Body of pancreas (tissue), 4 donors: ENCODE measurements around the gene ZFP36L1. TPM values are rescaled to one million over a fixed set of nuclear protein-coding genes. Genes with fewer than 3 reads are reported as not detected.

ENCODE experiments used
- ATAC-seq: fragments of 150-250 bp; one replicate; pipeline ENCODE4 v1.9.1; 2016
- DNase-seq, 4 donors: peaks; one replicate each; pipeline ENCODE4 v3.0.0-alpha.2; 2019
- H3K27ac ChIP-seq, 4 donors: fragments of 200-600 bp; sonication (generic); 1 replicate in 3 of 4; 2 replicates in 1 of 4; pipeline versions ENCODE4 v1.5.1 to v1.6.1; 2016 to 2019; ENCODE audit warnings: mild to moderate bottlenecking in 1 of 4, mixed read lengths in 1 of 4, moderate library complexity in 1 of 4
- H3K27me3 ChIP-seq, 2 donors: fragments of 200-600 bp; sonication (generic); one replicate each; pipeline ENCODE4 v1.6.0; 2016; ENCODE audit warnings: mild to moderate bottlenecking in 1 of 2
- H3K36me3 ChIP-seq, 2 donors: fragments of 200-600 bp; sonication (generic); replicated peaks in 1 of 2; 2 replicates each; pipeline ENCODE4 v1.5.1; 2016; ENCODE audit warnings: low read depth in 2 of 2; ENCODE audit not compliant: insufficient read depth in 1 of 2
- H3K4me1 ChIP-seq: fragments of 200-600 bp; sonication (generic); one replicate; pipeline ENCODE4 v1.6.0; 2016
- H3K4me3 ChIP-seq, 2 donors: fragments of 200-600 bp; sonication (generic); 1 replicate in 1 of 2; 2 replicates in 1 of 2; pipeline ENCODE4 v1.5.1; 2016 to 2019
- H3K9me3 ChIP-seq, 3 donors: fragments of 200-600 bp; sonication (generic); 1 replicate in 2 of 3; 2 replicates in 1 of 3; pipeline ENCODE4 v1.5.1; 2016
- POLR2A ChIP-seq, 3 donors: fragments of 450-650 bp; IDR thresholded peaks; one replicate each; pipeline ENCODE4 v1.6.1; 2016; ENCODE audit warnings: antibody characterized with exemption in 3 of 3, mild to moderate bottlenecking in 2 of 3
- WGBS, 2 donors: methylation state at CpG; one replicate each; pipeline ENCODE4 v1.1.5; 2017; 5-methylcytosine and 5-hydroxymethylcytosine counted together
- intact Hi-C: fragments of 100-400 bp; cut with DNase I; formaldehyde crosslinking; loops from one replicate; pipeline ENCODE4 v1.15.1; 2023
- total RNA-seq, 2 donors: library from RNA; depleted of rRNA; stranded (reverse); fragments of >200 nt; gene quantifications; one replicate each; pipeline ENCODE4 v1.1.0, GENCODE V29; 2016
- TF ChIP-seq, protein P1 (sequence below), 7 experiments: fragments of 450-650 bp in 4 of 7; fragments of 200-600 bp in 3 of 7; sonication (generic) in 3 of 7; IDR thresholded peaks; one replicate each; pipeline ENCODE4 v1.5.1; 2016 to 2019; ENCODE audit warnings: antibody characterized with exemption in 7 of 7

The ZFP36L1 gene
- total RNA-seq, 2 donors from 2014 or later = 155 to 365 TPM

- peak in 2 of 3 donors; percentile 45 to 54 for TF ChIP-seq POLR2A (IDR thresholded peaks at IDR 0.05)
- TF ChIP-seq, protein P1, sequence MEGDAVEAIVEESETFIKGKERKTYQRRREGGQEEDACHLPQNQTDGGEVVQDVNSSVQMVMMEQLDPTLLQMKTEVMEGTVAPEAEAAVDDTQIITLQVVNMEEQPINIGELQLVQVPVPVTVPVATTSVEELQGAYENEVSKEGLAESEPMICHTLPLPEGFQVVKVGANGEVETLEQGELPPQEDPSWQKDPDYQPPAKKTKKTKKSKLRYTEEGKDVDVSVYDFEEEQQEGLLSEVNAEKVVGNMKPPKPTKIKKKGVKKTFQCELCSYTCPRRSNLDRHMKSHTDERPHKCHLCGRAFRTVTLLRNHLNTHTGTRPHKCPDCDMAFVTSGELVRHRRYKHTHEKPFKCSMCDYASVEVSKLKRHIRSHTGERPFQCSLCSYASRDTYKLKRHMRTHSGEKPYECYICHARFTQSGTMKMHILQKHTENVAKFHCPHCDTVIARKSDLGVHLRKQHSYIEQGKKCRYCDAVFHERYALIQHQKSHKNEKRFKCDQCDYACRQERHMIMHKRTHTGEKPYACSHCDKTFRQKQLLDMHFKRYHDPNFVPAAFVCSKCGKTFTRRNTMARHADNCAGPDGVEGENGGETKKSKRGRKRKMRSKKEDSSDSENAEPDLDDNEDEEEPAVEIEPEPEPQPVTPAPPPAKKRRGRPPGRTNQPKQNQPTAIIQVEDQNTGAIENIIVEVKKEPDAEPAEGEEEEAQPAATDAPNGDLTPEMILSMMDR (IDR thresholded peaks at IDR 0.05) = no peak
- peak overlapping the region; percentile 81 to 90 for H3K4me3 ChIP-seq
- no peaks in the 10 kb centered on the region for H3K27me3 ChIP-seq
- peaks cover 32% of the 10 kb centered on the region for H3K4me1 ChIP-seq
- peak overlapping the region; percentile 91 to 100 (median 98) for H3K27ac ChIP-seq
- peaks cover 0 to 9% of the 10 kb centered on the region in 2 donors for H3K36me3 ChIP-seq
- ATAC-seq = no peak
- 1 to 2% methylated on average over 15 of the region's 15 CpGs for WGBS, 2 donors
- intact Hi-C loops = no loop called here
- no peaks in the 10 kb centered on the region for H3K9me3 ChIP-seq
- peak in 3 of 4 donors; percentile 42 to 48 (median 47) for DNase-seq
Measured at GRCh38 chr14:68791078-68791901, 1.6 kb downstream of the ZFP36L1 start.

- H3K36me3 ChIP-seq = peaks cover 0 to 9% of the 10 kb centered on the region in 2 donors
- intact Hi-C loops = no loop called here
Measured at GRCh38 chr14:68790644-68791077, 2.2 kb downstream of the ZFP36L1 start.

GRCh38 chr14:68789821-68790643 is 2.8 kb downstream of the ZFP36L1 start:
- H3K9me3 ChIP-seq = no peaks in the 10 kb centered on the region
- DNase-seq = peak; percentile 48 to 68 (median 60)
- TF ChIP-seq POLR2A (IDR thresholded peaks at IDR 0.05) = no peak
- TF ChIP-seq, protein P1 (IDR thresholded peaks at IDR 0.05) = no peak
- peaks cover 41% of the 10 kb centered on the region for H3K4me1 ChIP-seq
- no peaks in the 10 kb centered on the region for H3K27me3 ChIP-seq
- 1 to 11% methylated on average over 28 to 45 of the region's 45 CpGs for WGBS, 2 donors
- intact Hi-C loops = no loop called here
- peaks cover 0 to 9% of the 10 kb centered on the region in 2 donors for H3K36me3 ChIP-seq
- ATAC-seq = no peak
- H3K4me3 ChIP-seq = peak overlapping the region; percentile 81 to 90
- peak overlapping the region; percentile 91 to 100 (median 98) for H3K27ac ChIP-seq

More at GRCh38 chr14:68790644-68791077, 2.2 kb downstream of the ZFP36L1 start:
- H3K27ac ChIP-seq = peak overlapping the region; percentile 91 to 100 (median 98)
- H3K27me3 ChIP-seq = no peaks in the 10 kb centered on the region
- H3K9me3 ChIP-seq = no peaks in the 10 kb centered on the region
- TF ChIP-seq POLR2A (IDR thresholded peaks at IDR 0.05) = no peak
- TF ChIP-seq, protein P1 (IDR thresholded peaks at IDR 0.05) = no peak
- H3K4me1 ChIP-seq = peaks cover 35% of the 10 kb centered on the region
- WGBS, 2 donors = 1 to 6% methylated on average over 8 of the region's 8 CpGs
- DNase-seq (no peak), ATAC-seq (no peak)
- peak overlapping the region; percentile 81 to 90 for H3K4me3 ChIP-seq

GRCh38 chr14:68788996-68789820 is 3.7 kb downstream of the ZFP36L1 start:
- WGBS, 2 donors = 0 to 8% methylated on average over 16 of the region's 16 CpGs
- H3K27ac ChIP-seq = peak overlapping the region; percentile 91 to 100 (median 98)
- H3K9me3 ChIP-seq = no peaks in the 10 kb centered on the region
- peaks cover 47% of the 10 kb centered on the region for H3K4me1 ChIP-seq
- intact Hi-C loops = no loop called here
- DNase-seq (peak; percentile 86 to 91 (median 90)), ATAC-seq (no peak)
- TF ChIP-seq, protein P1 (IDR thresholded peaks at IDR 0.05) = peak; percentile 38 to 84 (median 79)
- TF ChIP-seq POLR2A (IDR thresholded peaks at IDR 0.05) = peak in 2 of 3 donors; percentile 18 to 61
- H3K36me3 ChIP-seq = peaks cover 0 to 9% of the 10 kb centered on the region in 2 donors
- no peaks in the 10 kb centered on the region for H3K27me3 ChIP-seq
- peak overlapping the region; percentile 81 to 90 for H3K4me3 ChIP-seq
